Effector memory CD8-positive, alpha-beta T cell (primary cell): ENCODE measurements around the gene SGPL1.
A peak's percentile ranks its signal among the peaks of the same experiment; 100 is the strongest.

Experiments
- ATAC-seq: fragments of 150-1000 bp; cut with Tn5 transposase; replicated peaks from 2 replicates; pipeline ENCODE4 v1.10.0; 2021; ENCODE audit warnings: mild to moderate bottlenecking, moderate library complexity
- DNase-seq, 3 experiments: peaks; one replicate each; pipeline ENCODE4 v3.0.0; 2021
- H3K27ac Mint-ChIP-seq, 2 donors: one replicate each; pipeline ENCODE4 v1.8.0; 2022; ENCODE audit warnings: mild to moderate bottlenecking in 2 of 2, mixed read lengths in 2 of 2, moderate library complexity in 2 of 2
- H3K27me3 Mint-ChIP-seq, 2 donors: one replicate each; pipeline ENCODE4 v1.8.0; 2022; ENCODE audit warnings: mixed read lengths in 2 of 2
- H3K36me3 Mint-ChIP-seq: one replicate; pipeline ENCODE4 v1.8.0; 2022; ENCODE audit warnings: mild to moderate bottlenecking, moderate library complexity, mixed read lengths; ENCODE audit not compliant: insufficient read depth
- H3K4me1 Mint-ChIP-seq, 2 donors: one replicate each; pipeline ENCODE4 v1.8.0; 2022; ENCODE audit warnings: low read depth in 2 of 2, mixed read lengths in 2 of 2
- H3K4me3 Mint-ChIP-seq, 2 donors: one replicate each; pipeline ENCODE4 v1.8.0; 2022; ENCODE audit warnings: mild to moderate bottlenecking in 2 of 2, mixed read lengths in 2 of 2, moderate library complexity in 2 of 2
- H3K9me3 Mint-ChIP-seq, 2 donors: one replicate each; pipeline ENCODE4 v1.8.0; 2022; ENCODE audit warnings: mixed read lengths in 2 of 2

The SGPL1 gene

GRCh38 chr10:70893227-70894006 lies 77.7 kb downstream of the SGPL1 start:
- Mint-ChIP-seq H3K36me3 (no peaks in the 10 kb centered on the region), H3K4me1 (peaks cover 0 to 5% of the 10 kb centered on the region in 2 donors), H3K27ac (no peak overlapping the region), H3K4me3 (no peak overlapping the region), H3K27me3 (no peaks in the 10 kb centered on the region), H3K9me3 (no peaks in the 10 kb centered on the region)
- DNase-seq (no peak), ATAC-seq (no peak)

GRCh38 chr10:70894416-70894815 lies 78.7 kb downstream of the SGPL1 start:
- ATAC-seq, result no peak
- Mint-ChIP-seq H3K4me1 (peaks cover 0 to 2% of the 10 kb centered on the region in 2 donors), H3K36me3 (no peaks in the 10 kb centered on the region), H3K27ac (no peak overlapping the region), H3K9me3 (no peaks in the 10 kb centered on the region), H3K4me3 (no peak overlapping the region), H3K27me3 (no peaks in the 10 kb centered on the region)
- DNase-seq, result no peak

GRCh38 chr10:70896551-70896950 lies 80.8 kb downstream of the SGPL1 start:
- no peaks in the 10 kb centered on the region for H3K9me3 Mint-ChIP-seq
- no peak for ATAC-seq
- H3K36me3 Mint-ChIP-seq, result peaks cover under 1% of the 10 kb centered on the region
- no peak overlapping the region for H3K4me3 Mint-ChIP-seq
- H3K27me3 Mint-ChIP-seq, result peaks cover 0 to 10% of the 10 kb centered on the region in 2 donors
- peaks cover 0 to 2% of the 10 kb centered on the region in 2 donors for H3K4me1 Mint-ChIP-seq
- H3K27ac Mint-ChIP-seq, result no peak overlapping the region
- no peak for DNase-seq

- no peaks in the 10 kb centered on the region for H3K4me1 Mint-ChIP-seq
- no peak overlapping the region for H3K4me3 Mint-ChIP-seq
- DNase-seq, result no peak
- peaks cover 3% of the 10 kb centered on the region for H3K36me3 Mint-ChIP-seq
- no peaks in the 10 kb centered on the region for H3K9me3 Mint-ChIP-seq
- no peak overlapping the region for H3K27ac Mint-ChIP-seq
- no peak for ATAC-seq
- H3K27me3 Mint-ChIP-seq, result peaks cover 0 to 26% of the 10 kb centered on the region in 2 donors
Observed at GRCh38 chr10:70898687-70899086, 82.9 kb downstream of the SGPL1 start.

GRCh38 chr10:70899096-70899495 lies 83.3 kb downstream of the SGPL1 start:
- Mint-ChIP-seq H3K36me3 (peaks cover 3% of the 10 kb centered on the region), H3K27ac (no peak overlapping the region)
- ATAC-seq, result no peak

GRCh38 chr10:70901276-70901878 lies 85.6 kb downstream of the SGPL1 start:
- no peak for ATAC-seq
- Mint-ChIP-seq H3K36me3 (peaks cover 7% of the 10 kb centered on the region), H3K27me3 (peaks cover 0 to 48% of the 10 kb centered on the region in 2 donors), H3K9me3 (no peaks in the 10 kb centered on the region), H3K4me3 (no peak overlapping the region), H3K27ac (peak overlapping the region in 1 of 2 donors; percentile 44), H3K4me1 (no peaks in the 10 kb centered on the region)
- no peak for DNase-seq

More at GRCh38 chr10:70899096-70899495, 83.3 kb downstream of the SGPL1 start:
- Mint-ChIP-seq H3K27me3 (peaks cover 0 to 27% of the 10 kb centered on the region in 2 donors), H3K4me1 (no peaks in the 10 kb centered on the region), H3K4me3 (no peak overlapping the region), H3K9me3 (no peaks in the 10 kb centered on the region)
- DNase-seq, result no peak

GRCh38 chr10:70902661-70903261 lies 87.0 kb downstream of the SGPL1 start:
- peaks cover 0 to 61% of the 10 kb centered on the region in 2 donors for H3K27me3 Mint-ChIP-seq
- no peaks in the 10 kb centered on the region for H3K9me3 Mint-ChIP-seq
- H3K4me1 Mint-ChIP-seq, result no peaks in the 10 kb centered on the region
- ATAC-seq (no peak), DNase-seq (no peak)
- no peak overlapping the region for H3K27ac Mint-ChIP-seq
- peaks cover 7% of the 10 kb centered on the region for H3K36me3 Mint-ChIP-seq
- H3K4me3 Mint-ChIP-seq, result no peak overlapping the region

- Mint-ChIP-seq H3K4me1 (no peaks in the 10 kb centered on the region), H3K27ac (no peak overlapping the region), H3K4me3 (no peak overlapping the region), H3K9me3 (no peaks in the 10 kb centered on the region), H3K36me3 (peaks cover 7% of the 10 kb centered on the region), H3K27me3 (peaks cover 0 to 68% of the 10 kb centered on the region in 2 donors)
- DNase-seq (peak in 2 of 3 experiments; percentile 19 to 22), ATAC-seq (no peak)
Observed at GRCh38 chr10:70903262-70903921, 87.6 kb downstream of the SGPL1 start.

GRCh38 chr10:70905071-70906021 lies 89.6 kb downstream of the SGPL1 start:
- DNase-seq, result no peak
- ATAC-seq, result no peak
- Mint-ChIP-seq H3K9me3 (no peaks in the 10 kb centered on the region), H3K4me1 (no peaks in the 10 kb centered on the region), H3K36me3 (peaks cover 7% of the 10 kb centered on the region), H3K27me3 (peaks cover 0 to 87% of the 10 kb centered on the region in 2 donors), H3K27ac (no peak overlapping the region), H3K4me3 (no peak overlapping the region)

- Mint-ChIP-seq H3K36me3 (peaks cover 7% of the 10 kb centered on the region), H3K4me3 (no peak overlapping the region), H3K27ac (no peak overlapping the region), H3K9me3 (no peaks in the 10 kb centered on the region), H3K27me3 (peaks cover 0 to 80% of the 10 kb centered on the region in 2 donors), H3K4me1 (no peaks in the 10 kb centered on the region)
- ATAC-seq (no peak), DNase-seq (no peak)
Observed at GRCh38 chr10:70906031-70906783, 90.5 kb downstream of the SGPL1 start.

GRCh38 chr10:70906953-70907636 lies 91.3 kb downstream of the SGPL1 start:
- Mint-ChIP-seq H3K36me3 (peaks cover 5% of the 10 kb centered on the region), H3K27ac (no peak overlapping the region), H3K4me3 (no peak overlapping the region), H3K27me3 (peaks cover 0 to 78% of the 10 kb centered on the region in 2 donors), H3K9me3 (no peaks in the 10 kb centered on the region), H3K4me1 (no peaks in the 10 kb centered on the region)
- DNase-seq (no peak), ATAC-seq (no peak)
